Kidney glomerular epithelial cell (primary cell): Measurements from ENCODE around the gene ZNF587.
"Not testable (repeated sequence)": the region's sequence is repeated elsewhere in the genome, so short reads cannot be mapped to it uniquely, and the experiment has no call there.

Experiments used
- DNase-seq: peaks from one replicate; lab custom pipeline; 2025; lab: John Stamatoyannopoulos, UW

The ZNF587 gene

GRCh38 chr19:57823155-57823554 is 26.5 kb upstream of the ZNF587 start:
- DNase-seq: not testable (repeated sequence)

GRCh38 chr19:57823608-57824007 is 26.1 kb upstream of the ZNF587 start:
- not testable (repeated sequence) for DNase-seq

GRCh38 chr19:57825511-57825910 is 24.1 kb upstream of the ZNF587 start:
- no peak for DNase-seq

- no peak for DNase-seq
Measured at GRCh38 chr19:57829316-57829715, 20.3 kb upstream of the ZNF587 start.

- peak; percentile 37 for DNase-seq
Measured at GRCh38 chr19:57830071-57830602, 19.5 kb upstream of the ZNF587 start, which contains the start of gene ZNF587B. TSS of gene ZNF587B (plus strand) at chr19:57830299. CDS start at chr19:57830529, 230 bp downstream.

GRCh38 chr19:57836991-57837390 is 12.7 kb upstream of the ZNF587 start:
- not testable (repeated sequence) for DNase-seq

- DNase-seq: not testable (repeated sequence)
Measured at GRCh38 chr19:57838622-57839191, 11.0 kb upstream of the ZNF587 start.

- no peak for DNase-seq
Measured at GRCh38 chr19:57841122-57841763, 8.4 kb upstream of the ZNF587 start.

GRCh38 chr19:57847164-57847563 is 2.5 kb upstream of the ZNF587 start:
- not testable (repeated sequence) for DNase-seq

GRCh38 chr19:57849162-57849665 is 445 bp upstream of the ZNF587 start:
- DNase-seq: not testable (repeated sequence)

- peak; percentile 83 for DNase-seq
Measured at GRCh38 chr19:57850553-57851017, 926 bp downstream of the ZNF587 start.

GRCh38 chr19:57851812-57852603 is 2.3 kb downstream of the ZNF587 start:
- not testable (repeated sequence) for DNase-seq

- DNase-seq: not testable (repeated sequence)
Measured at GRCh38 chr19:57854117-57854516, 4.5 kb downstream of the ZNF587 start.

- DNase-seq: not testable (repeated sequence)
Measured at GRCh38 chr19:57862351-57862750, 12.7 kb downstream of the ZNF587 start.

GRCh38 chr19:57867868-57868492 is 18.3 kb downstream of the ZNF587 start:
- DNase-seq: no peak

- not testable (repeated sequence) for DNase-seq
Measured at GRCh38 chr19:57869655-57870054, 20.0 kb downstream of the ZNF587 start.

GRCh38 chr19:57870225-57870624 is 20.6 kb downstream of the ZNF587 start:
- no peak for DNase-seq

- DNase-seq: no peak
Measured at GRCh38 chr19:57872450-57872849, 22.8 kb downstream of the ZNF587 start.

- not testable (repeated sequence) for DNase-seq
Measured at GRCh38 chr19:57873883-57874799, 24.5 kb downstream of the ZNF587 start.

- no peak for DNase-seq
Measured at GRCh38 chr19:57886046-57886445, 36.4 kb downstream of the ZNF587 start.
